Activated CD4-positive, alpha-beta T cell treated with anti-CD3 and anti-CD28 coated beads for 48 hours (primary cell): ENCODE measurements around the gene BMPR2.
"Not testable (repeated sequence)": the region's sequence is repeated elsewhere in the genome, so short reads cannot be mapped to it uniquely, and the experiment has no call there.

Experiments
- DNase-seq: peaks from one replicate; pipeline ENCODE4 v3.0.0-alpha.2; 2020

The BMPR2 gene

DNA sequence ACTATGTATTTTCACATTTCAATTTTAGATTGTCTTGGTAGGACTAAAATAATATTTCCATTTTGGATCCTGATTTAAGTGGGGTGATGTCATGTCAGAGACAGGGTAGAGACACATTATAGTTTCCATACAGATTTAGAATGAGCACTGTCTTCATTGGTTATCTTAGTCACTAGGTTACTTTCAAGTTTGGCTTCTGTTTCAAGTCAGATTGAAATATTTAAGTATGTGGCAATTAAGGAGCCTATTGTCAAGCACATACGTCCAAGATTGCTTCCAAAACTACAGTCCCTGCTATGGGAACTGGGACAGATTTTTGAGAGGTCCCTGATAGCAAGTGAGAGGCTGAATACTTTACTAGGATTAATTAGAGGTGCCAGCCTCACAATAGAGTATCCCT, 169.4 kb downstream of the BMPR2 start:
- no peak for DNase-seq

DNA sequence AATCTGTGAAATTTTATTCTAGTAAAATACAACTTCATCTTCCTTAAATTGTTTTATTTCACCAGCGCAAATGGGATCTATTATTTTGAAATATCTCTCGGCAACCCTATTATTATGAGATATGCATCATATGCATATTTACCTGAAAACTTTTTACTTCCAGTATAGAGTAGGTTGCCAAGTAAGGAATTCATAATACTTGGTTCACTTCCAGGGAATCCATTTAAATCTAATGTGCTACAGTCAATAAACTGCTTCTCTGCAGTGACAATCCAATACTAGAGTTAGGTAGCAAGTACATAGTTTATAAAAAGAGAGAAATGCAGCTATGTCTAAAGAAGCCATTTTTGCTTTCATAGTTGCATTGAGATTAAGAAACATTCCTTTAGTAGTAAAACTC, 169.8 kb downstream of the BMPR2 start:
- no peak for DNase-seq

GRCh38 chr2:202546499-202547141, 170.5 kb downstream of the BMPR2 start:
- DNase-seq = not testable (repeated sequence)

DNA sequence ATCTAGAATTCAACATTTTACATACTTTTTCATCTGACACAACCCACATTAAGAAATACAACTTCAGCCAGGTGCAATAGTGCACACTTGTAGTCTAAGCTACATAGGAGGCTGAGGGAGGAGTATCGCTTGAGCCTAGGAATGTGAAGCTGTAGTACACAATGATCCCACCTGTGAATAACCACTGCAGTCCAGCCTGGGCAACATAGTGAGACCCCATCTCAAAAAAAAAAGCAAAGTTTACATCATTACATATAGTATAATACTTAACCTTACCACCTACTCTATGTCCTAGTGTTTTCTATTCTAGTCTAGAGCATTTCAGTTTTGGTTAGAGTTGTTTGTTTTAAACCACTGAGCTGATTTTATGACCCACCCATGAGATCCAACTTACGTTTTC, 172.1 kb downstream of the BMPR2 start:
- DNase-seq = no peak

DNA sequence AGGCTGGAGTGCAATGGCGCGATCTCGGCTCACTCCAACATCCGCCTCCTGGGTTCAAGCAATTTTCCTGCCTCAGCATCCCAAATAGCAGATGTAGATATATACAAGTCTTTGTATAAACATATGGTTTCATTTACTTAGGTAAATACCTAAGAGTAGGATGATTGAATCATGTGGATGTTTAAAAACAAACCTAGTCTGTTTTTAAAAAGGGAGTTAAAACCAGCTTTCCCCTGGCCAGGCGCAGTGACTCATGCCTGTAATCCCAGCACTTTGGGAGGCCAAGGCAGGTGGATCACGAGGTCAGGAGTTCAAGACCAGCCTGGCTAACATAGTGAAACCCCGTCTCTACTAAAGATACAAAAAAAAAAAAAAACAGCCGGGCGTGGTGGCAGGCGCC, 174.9 kb downstream of the BMPR2 start:
- not testable (repeated sequence) for DNase-seq

- peak; percentile 33 for DNase-seq
These were observed 179.2 kb downstream of the BMPR2 start for GRCh38 chr2:202555356-202555755.

GRCh38 chr2:202560200-202560599, 184.1 kb downstream of the BMPR2 start:
- DNase-seq = no peak

GRCh38 chr2:202564226-202564625, 188.1 kb downstream of the BMPR2 start:
- no peak for DNase-seq

GRCh38 chr2:202566286-202566685, 190.2 kb downstream of the BMPR2 start:
- DNase-seq = no peak

DNA sequence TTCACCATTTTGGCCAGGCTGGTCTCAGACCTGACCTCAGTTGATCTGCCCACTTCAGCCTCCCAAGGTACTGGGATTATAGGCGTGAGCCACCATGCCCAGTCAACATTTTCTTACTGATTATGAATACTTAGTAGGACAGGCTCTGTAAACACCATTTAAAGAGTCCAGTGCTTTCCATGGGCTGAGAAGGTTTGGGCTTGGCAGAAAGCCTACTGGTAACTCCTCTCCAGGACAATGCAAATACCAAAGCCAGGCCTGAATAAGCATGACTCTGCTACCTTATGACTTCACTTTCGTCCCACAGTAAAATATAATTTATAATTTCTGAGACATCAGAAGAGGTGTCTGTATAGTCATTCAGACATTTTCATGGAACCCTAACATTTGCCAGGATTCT, 198.4 kb downstream of the BMPR2 start:
- DNase-seq = no peak

- DNase-seq = not testable (repeated sequence)
These were observed 199.1 kb downstream of the BMPR2 start for GRCh38 chr2:202575194-202575593.

- DNase-seq = no peak
These were observed 201.4 kb downstream of the BMPR2 start for GRCh38 chr2:202577250-202578183.

GRCh38 chr2:202582846-202583245, 206.7 kb downstream of the BMPR2 start:
- not testable (repeated sequence) for DNase-seq

DNA sequence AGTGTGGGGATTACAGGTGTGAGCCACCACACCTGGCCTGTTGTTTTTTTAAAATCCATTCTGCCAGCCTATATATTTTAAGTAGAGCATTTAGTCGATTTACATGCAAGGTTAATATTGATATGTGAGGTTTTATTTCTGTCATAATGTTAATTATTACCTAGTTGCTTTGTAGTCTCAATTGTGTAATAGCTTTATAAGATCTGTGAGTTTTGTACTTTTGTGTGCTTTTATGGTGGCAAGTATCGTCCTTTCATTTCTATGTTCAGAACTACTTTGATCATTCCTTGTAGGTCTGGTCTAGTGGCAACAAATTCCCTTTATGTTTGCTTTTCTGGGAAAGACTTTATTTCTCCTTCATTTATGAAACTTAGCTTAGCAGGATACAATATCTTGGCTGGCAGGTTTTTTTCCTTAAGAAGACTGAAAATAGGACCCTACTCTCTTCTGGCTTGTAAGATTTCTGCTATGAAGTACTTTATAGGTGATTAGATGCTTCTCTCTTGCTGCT, 207.6 kb downstream of the BMPR2 start:
- no peak for DNase-seq

- peak; percentile 77 for DNase-seq
These were observed 212.8 kb downstream of the BMPR2 start for GRCh38 chr2:202588647-202589581.

DNA sequence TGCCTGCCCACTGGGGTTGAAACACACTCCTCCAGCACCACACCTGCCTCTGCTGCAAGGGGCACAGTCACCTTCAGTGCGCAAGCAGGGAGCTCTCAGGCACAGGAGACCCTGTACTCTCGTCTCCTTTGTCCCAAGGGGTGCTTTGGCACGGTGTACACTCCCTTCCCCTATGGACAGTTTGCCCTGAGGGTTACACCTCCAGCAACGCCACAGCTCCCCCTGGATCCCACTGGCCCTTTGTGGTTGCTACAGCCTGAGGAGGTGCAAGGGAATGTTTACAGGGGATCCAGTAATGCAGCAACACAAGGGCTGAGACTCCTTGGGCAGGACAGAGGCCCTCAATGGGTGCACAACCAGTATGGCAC, 213.4 kb downstream of the BMPR2 start:
- no peak for DNase-seq

DNA sequence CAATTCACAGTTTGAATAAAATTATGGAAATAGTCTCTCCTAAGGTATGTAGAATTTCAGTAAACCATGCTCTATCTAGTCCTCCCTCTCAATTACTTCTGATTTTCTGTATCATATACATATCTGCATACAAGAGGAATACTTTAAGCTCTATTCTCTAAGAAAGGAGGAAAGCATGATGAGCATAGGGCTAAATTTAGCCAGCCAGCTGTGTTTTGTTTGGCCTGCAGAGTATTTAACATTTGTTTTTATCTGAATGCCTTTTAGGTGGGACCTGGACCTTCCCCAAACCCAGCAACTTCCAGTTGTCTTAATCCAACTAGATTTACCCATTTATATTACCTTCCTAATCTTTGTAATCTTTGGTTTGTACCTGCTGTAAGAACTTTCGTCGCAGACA, 216.4 kb downstream of the BMPR2 start:
- no peak for DNase-seq

DNA sequence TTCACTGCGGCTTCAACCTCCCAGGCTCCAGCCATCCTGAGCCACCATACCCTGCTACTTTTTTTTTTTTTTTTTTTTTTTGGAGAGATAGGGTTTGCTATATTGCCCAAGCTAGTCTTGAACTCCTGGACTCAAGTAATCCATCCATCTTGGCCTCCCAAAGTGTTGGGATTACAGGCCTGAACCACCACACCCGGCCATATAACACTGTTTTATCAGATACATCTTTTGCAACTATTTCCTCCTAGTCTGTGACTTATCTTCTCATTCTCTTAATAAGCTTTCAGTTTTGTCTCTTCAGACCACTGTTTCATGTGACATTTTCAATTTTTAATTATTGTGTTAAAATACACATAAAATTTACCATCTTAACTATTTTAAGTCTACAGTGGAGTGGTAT, 223.0 kb downstream of the BMPR2 start:
- DNase-seq = no peak

DNA sequence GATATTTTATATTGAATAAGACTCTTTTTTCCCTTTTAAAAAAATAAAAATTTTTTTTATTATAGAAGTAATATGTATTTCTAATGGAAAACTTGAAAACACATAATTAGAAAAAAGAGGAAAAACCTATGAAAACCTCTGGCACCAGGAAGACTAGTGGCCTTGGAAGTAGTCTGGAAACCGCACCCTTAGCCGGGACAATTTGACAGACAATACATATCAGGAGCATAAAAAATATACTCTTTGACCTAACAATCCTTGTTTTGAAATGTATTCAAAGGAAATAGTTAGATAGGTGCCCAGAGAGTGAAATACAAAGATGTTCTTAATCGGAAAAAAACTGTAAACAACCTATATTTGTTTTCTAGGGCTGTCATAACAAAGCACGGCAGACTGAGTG, 223.8 kb downstream of the BMPR2 start:
- no peak for DNase-seq

DNA sequence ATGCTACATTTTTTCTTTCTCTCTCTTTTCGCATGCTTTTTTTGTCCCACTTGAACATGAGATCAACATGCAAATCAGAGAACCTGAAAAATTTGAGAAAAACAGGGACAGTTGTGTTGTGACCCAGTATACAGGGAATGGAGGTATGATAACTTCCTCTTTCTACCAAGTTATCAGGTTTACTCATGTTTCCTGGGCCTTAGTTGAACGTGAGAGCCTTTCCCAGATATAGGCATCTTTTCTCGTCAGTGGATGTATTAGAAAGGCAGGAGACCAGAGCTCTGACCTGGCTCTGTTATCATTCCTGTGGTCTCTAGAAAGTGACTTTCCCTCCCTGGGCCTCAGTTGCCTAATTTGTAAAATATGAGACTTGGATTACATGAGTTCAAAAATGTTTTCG, 228.6 kb downstream of the BMPR2 start:
- no peak for DNase-seq

- DNase-seq = no peak
These were observed 229.0 kb downstream of the BMPR2 start for GRCh38 chr2:202605174-202605573.

DNA sequence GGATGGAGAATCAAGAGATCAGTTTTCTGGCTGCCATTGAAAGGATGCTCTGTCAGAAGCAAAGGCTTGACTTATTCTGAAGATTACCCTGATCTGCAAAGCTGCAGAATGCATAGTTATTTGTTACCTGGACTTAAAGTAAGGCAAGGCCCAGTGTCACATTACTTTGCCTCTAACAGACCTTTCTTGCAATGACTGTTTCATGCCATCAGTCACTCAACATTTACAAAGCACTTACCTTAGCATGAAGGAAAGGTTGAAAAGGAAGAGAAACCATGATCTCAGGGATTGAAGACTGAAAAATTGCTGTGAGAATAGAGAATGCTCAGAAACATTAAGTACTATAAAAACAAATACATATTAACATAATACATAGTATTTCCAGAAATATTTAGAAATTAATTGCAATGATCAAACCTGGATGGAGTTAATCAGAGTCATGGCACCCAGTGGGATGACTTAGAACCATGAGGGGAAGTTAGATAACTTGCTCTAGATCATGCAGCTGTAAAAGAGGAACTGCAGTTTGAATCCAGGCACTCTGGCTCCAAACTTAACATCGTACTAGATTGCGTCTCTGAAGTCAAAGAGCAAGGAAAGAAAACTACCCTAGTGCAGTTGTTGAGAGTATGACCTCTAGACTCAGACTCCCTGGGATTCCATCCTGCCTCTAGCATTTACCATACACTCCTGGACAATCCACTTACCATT, 232.2 kb downstream of the BMPR2 start:
- DNase-seq = no peak
